Cardiac muscle cell (in vitro differentiated cells and primary cell): Measurements from ENCODE around the gene CPEB2. TPM values are rescaled to one million over a fixed set of nuclear protein-coding genes. Genes with fewer than 3 reads are reported as not detected.

ENCODE experiments used
- DNase-seq, 2 donors: peaks; one replicate each; pipeline versions ENCODE4 v3.0.0 to v3.0.0-alpha.2; 2010 to 2017; ENCODE audit warnings: low read depth in 1 of 2, low spot score in 1 of 2
- H3K27ac ChIP-seq: fragments of 200-600 bp; sonication (generic); 2 replicates; pipeline ENCODE4 v1.5.1; 2016
- H3K27me3 ChIP-seq: fragments of 200-600 bp; sonication (generic); 2 replicates; pipeline ENCODE4 v1.6.0; 2016; ENCODE audit warnings: control low read depth
- H3K36me3 ChIP-seq: fragments of 200-600 bp; sonication (generic); 2 replicates; pipeline ENCODE4 v1.5.1; 2016; ENCODE audit warnings: control low read depth
- H3K4me1 ChIP-seq: fragments of 200-600 bp; sonication (generic); 2 replicates; pipeline ENCODE4 v1.8.1; 2017; ENCODE audit warnings: low read depth, mild to moderate bottlenecking, mixed run types
- H3K4me3 ChIP-seq: fragments of 200-600 bp; sonication (generic); 2 replicates; pipeline ENCODE4 v1.5.1; 2016; ENCODE audit warnings: mild to moderate bottlenecking
- H3K9me3 ChIP-seq: fragments of 200-600 bp; sonication (generic); 2 replicates; pipeline ENCODE4 v1.5.1; 2017; ENCODE audit warnings: low read depth, mild to moderate bottlenecking, control low read depth
- polyA plus RNA-seq: library from polyadenylated mRNA; unstranded; fragments of >200 nt; fragmentation: Nextera tagmentation; extraction: Ambion mirVana; gene quantifications from 2 replicates; pipeline ENCODE4 v1.2.1, GENCODE V29; 2016
- total RNA-seq: library from RNA; depleted of rRNA; stranded (reverse); fragments of >200 nt; gene quantifications from 2 replicates; pipeline ENCODE4 v1.2.3, GENCODE V29; 2016
- TF ChIP-seq, protein P1 (sequence below): IDR thresholded peaks from 2 replicates; pipeline ENCODE4 v1.5.1; 2012; ENCODE audit warnings: low read depth, mild to moderate bottlenecking, low read length

CPEB2 gene
- total and polyA plus RNA-seq, 2 experiments from 2014 or later, result 7.5 to 17.4 TPM

DNA sequence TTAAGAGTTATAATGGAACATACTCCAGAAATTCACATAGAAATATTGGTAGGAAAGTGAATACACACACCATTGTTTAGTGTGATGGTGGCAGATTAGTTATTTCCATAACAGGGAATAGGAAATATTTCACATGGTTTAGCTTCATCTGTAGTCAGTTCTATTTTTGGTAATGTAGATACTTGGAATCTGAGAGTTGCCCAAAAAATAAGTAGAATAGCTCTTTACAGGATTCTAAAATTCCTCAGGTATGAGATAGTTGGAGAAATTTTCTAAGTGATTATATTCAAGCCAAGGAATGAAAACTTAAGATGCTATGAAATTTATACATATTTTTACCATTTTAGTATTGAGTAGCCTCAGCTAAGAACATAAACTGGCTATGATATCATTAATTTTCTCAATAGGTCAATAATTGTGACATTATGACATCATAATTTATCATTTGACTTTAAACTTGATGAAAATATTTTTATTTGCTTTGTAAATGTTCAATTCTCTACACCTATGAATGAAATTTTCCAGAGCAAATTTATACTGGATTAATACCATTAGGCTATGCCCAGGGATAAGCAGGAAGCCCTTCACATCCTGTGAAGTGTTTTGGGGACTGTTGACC lies 35.8 kb downstream of the CPEB2 start:
- Histone ChIP-seq H3K4me3 (no peak overlapping the region), H3K27me3 (no peaks in the 10 kb centered on the region), H3K27ac (peak overlapping the region; percentile 11), H3K9me3 (no peaks in the 10 kb centered on the region), H3K4me1 (peaks cover 13% of the 10 kb centered on the region), H3K36me3 (peaks cover 24% of the 10 kb centered on the region)
- no peak for DNase-seq
- TF ChIP-seq, protein P1, sequence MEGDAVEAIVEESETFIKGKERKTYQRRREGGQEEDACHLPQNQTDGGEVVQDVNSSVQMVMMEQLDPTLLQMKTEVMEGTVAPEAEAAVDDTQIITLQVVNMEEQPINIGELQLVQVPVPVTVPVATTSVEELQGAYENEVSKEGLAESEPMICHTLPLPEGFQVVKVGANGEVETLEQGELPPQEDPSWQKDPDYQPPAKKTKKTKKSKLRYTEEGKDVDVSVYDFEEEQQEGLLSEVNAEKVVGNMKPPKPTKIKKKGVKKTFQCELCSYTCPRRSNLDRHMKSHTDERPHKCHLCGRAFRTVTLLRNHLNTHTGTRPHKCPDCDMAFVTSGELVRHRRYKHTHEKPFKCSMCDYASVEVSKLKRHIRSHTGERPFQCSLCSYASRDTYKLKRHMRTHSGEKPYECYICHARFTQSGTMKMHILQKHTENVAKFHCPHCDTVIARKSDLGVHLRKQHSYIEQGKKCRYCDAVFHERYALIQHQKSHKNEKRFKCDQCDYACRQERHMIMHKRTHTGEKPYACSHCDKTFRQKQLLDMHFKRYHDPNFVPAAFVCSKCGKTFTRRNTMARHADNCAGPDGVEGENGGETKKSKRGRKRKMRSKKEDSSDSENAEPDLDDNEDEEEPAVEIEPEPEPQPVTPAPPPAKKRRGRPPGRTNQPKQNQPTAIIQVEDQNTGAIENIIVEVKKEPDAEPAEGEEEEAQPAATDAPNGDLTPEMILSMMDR, result no peak

DNA sequence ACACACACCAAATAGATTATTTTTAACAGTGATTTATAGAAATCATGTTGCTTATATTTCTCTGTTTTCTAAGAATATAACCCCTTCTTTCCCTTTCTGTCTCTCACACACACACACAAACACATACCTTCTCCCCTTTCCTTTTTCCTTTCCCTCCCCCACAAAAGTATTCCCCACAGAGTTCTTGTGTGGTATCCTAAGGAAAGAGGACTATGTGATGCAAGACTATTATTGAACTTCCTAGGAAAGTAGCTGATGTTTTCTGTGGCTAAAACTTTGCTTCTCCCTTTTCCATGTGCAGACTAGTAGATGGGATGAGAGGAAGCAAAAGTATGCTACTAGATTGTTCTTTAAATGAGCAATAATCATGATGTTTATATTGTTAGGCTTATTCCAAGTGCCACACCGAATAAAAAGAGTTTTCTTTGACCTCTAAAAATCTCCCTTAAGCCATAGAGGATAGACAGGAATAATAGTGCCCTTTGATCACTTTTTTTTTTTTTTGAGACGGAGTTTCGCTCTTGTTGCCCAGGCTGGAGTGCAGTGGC lies 38.7 kb downstream of the CPEB2 start:
- Histone ChIP-seq H3K4me1 (peaks cover 6% of the 10 kb centered on the region), H3K9me3 (no peaks in the 10 kb centered on the region), H3K4me3 (no peak overlapping the region), H3K36me3 (peaks cover 17% of the 10 kb centered on the region), H3K27me3 (no peaks in the 10 kb centered on the region), H3K27ac (peak overlapping the region; percentile 62)
- TF ChIP-seq, protein P1, result no peak
- DNase-seq, result peak in 1 of 2 donors; percentile 72

DNA sequence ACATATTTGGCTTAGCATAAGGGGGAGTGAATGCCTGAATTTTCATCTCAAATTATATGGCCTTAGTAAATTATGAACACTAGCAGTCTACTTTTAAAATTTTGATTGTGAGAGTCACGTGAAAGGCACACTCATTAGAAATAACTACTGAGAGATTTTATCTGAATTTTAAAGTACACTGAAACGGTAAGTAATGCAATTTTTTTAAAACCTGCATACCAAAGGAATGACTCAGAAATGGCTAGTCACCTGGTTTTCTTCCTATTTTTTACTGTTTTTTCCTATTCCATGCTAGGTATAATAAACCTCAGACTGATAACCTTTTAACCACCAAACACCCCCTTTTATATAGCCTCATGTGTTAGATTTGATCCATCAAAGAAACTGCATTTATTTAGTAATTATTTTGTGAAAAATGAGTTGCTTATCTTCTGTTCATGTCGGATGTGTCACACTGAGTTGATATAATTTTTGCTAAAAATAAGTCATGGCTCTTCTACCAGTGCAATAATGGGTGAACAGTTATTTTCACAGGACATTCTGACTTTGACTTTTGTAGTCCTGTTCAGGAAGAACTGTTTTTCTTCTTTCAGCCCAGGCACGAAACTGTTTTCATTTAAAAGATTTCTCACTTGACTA lies 40.4 kb downstream of the CPEB2 start:
- Histone ChIP-seq H3K27me3 (no peaks in the 10 kb centered on the region), H3K9me3 (no peaks in the 10 kb centered on the region), H3K36me3 (peaks cover 17% of the 10 kb centered on the region), H3K4me3 (no peak overlapping the region), H3K27ac (peak overlapping the region; percentile 12), H3K4me1 (peaks cover 6% of the 10 kb centered on the region)
- TF ChIP-seq, protein P1, result no peak
- DNase-seq, result peak in 1 of 2 donors; percentile 19

DNA sequence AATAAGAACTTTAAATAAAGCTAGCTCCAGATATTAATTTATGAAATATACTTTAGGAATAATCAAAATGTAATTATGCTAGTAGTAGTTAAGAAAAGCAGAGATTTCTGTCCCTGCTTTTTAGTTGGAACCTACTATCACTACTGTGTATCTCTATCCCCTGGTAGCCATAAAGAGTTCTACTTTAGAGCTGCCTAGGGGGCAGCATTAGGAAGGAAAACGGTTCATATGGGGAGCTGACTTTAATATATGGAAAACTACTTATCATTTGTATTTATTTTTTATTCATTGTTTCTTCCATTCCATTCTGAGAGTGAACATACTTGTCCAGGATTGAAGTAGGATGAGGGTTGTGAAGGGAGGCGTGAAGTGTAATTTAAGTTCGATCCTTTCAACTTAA lies 40.9 kb downstream of the CPEB2 start:
- H3K9me3 ChIP-seq, result no peaks in the 10 kb centered on the region
- H3K4me1 ChIP-seq, result peaks cover 6% of the 10 kb centered on the region
- DNase-seq, result peak in 1 of 2 donors; percentile 18
- H3K27me3 ChIP-seq, result no peaks in the 10 kb centered on the region
- no peak overlapping the region for H3K4me3 ChIP-seq
- peaks cover 17% of the 10 kb centered on the region for H3K36me3 ChIP-seq
- no peak overlapping the region for H3K27ac ChIP-seq
- TF ChIP-seq, protein P1, result peak; percentile 31

DNA sequence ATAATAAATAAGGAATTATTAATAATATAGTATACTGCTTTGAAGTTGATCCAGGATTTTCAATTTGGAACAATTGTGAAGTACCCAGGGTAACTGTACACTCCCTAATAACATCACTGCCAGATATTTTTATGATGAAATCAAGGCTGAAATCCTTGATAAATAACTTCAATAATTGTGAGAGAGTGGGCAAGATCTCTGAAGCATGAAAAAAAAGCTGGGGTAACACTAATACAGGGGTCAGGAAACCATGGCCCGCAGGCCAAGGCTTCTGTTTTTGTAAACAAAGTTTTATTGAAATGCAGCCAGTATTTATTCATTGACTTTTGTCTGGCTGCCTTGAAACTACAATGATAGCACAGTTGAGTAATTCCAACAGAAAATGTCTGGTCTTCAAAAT lies 41.6 kb downstream of the CPEB2 start:
- no peaks in the 10 kb centered on the region for H3K27me3 ChIP-seq
- TF ChIP-seq, protein P1, result no peak
- H3K4me1 ChIP-seq, result peaks cover 3% of the 10 kb centered on the region
- no peaks in the 10 kb centered on the region for H3K9me3 ChIP-seq
- no peak overlapping the region for H3K4me3 ChIP-seq
- DNase-seq, result no peak
- H3K27ac ChIP-seq, result no peak overlapping the region
- peaks cover 17% of the 10 kb centered on the region for H3K36me3 ChIP-seq
